SH-SY5Y (cell line): ENCODE results near the gene PLCG1.

Experiments used
- GATA2 ChIP-seq: IDR thresholded peaks from 2 replicates; pipeline ENCODE4 v1.6.1; 2011; ENCODE audit warnings: mild to moderate bottlenecking, low read depth, low read length
- GATA3 ChIP-seq: IDR thresholded peaks from 2 replicates; pipeline ENCODE4 v1.6.1; 2011; ENCODE audit warnings: low read depth, mild to moderate bottlenecking, low read length, moderate library complexity

The PLCG1 gene

GRCh38 chr20:41166201-41167117 lies 29.1 kb downstream of the PLCG1 start:
- TF ChIP-seq GATA3, result no peak

- TF ChIP-seq GATA3 (no peak), GATA2 (no peak)
Measured at GRCh38 chr20:41167118-41167470, 29.8 kb downstream of the PLCG1 start.

GRCh38 chr20:41167481-41168253 lies 30.3 kb downstream of the PLCG1 start:
- TF ChIP-seq GATA3 (no peak), GATA2 (no peak)

- TF ChIP-seq GATA2 (no peak), GATA3 (no peak)
Measured at GRCh38 chr20:41168281-41169161, 31.2 kb downstream of the PLCG1 start.

- TF ChIP-seq GATA3 (no peak), GATA2 (no peak)
Measured at GRCh38 chr20:41169162-41169690, 31.9 kb downstream of the PLCG1 start.

- TF ChIP-seq GATA3 (no peak), GATA2 (no peak)
Measured at GRCh38 chr20:41169791-41170351, 32.5 kb downstream of the PLCG1 start.

GRCh38 chr20:41170386-41171105 lies 33.2 kb downstream of the PLCG1 start:
- TF ChIP-seq GATA3, result no peak
- TF ChIP-seq GATA2, result no peak

- TF ChIP-seq GATA3 (no peak), GATA2 (no peak)
Measured at GRCh38 chr20:41171736-41172295, 34.5 kb downstream of the PLCG1 start.

GRCh38 chr20:41172296-41173140 lies 35.2 kb downstream of the PLCG1 start:
- TF ChIP-seq GATA2 (no peak), GATA3 (no peak)

- no peak for TF ChIP-seq GATA3
- TF ChIP-seq GATA2, result no peak
Measured at GRCh38 chr20:41173161-41173721, 35.9 kb downstream of the PLCG1 start.

GRCh38 chr20:41173791-41174341 lies 36.5 kb downstream of the PLCG1 start:
- TF ChIP-seq GATA3, result no peak
- TF ChIP-seq GATA2, result no peak
